ENCODE results near the gene GAB2. TPM values are rescaled to one million over a fixed set of nuclear protein-coding genes. Genes with fewer than 3 reads are reported as not detected.

Gene GAB2
- total and polyA plus RNA-seq, 2 of the 4 experiments (the other 2 are of a cell fraction) = 3.3 to 5.9 TPM

- Histone ChIP-seq H3K56ac (ENCODE audit: extremely low read depth, insufficient read depth, low read length) (no peak overlapping the region), H3K9me1 (ENCODE audit: insufficient read depth, low read length) (peaks cover 12% of the 10 kb centered on the region), H3K79me1 (ENCODE audit: low read depth in 1 of 2, low read length in 2 of 2) (peaks cover 13 to 45% of the 10 kb centered on the region in 2 experiments), H3K18ac (ENCODE audit: low read depth, low read length) (no peak overlapping the region), H3K23ac (ENCODE audit: low read depth, low read length) (no peak overlapping the region), H2BK15ac (ENCODE audit: low read depth, low read length) (no peak overlapping the region), H3K36me3 (ENCODE audit: control insufficient read depth, insufficient read depth, low read length) (no peaks in the 10 kb centered on the region), H2BK5ac (ENCODE audit: low read depth, low read length, poor library complexity, severe bottlenecking) (no peak overlapping the region), H2BK120ac (ENCODE audit: low read depth, low read length) (no peak overlapping the region), H4K20me1 (ENCODE audit: insufficient read depth, low read length) (peaks cover 9% of the 10 kb centered on the region; the same call in 1 of the 2 replicates), H3K14ac (replicated peaks; ENCODE audit: low read depth, low read length) (no peak overlapping the region), H3K27ac (ENCODE audit: insufficient read depth, low read length) (no peak overlapping the region), H2AFZ (replicated peaks; ENCODE audit: low read length, poor library complexity) (no peak overlapping the region), H3K27me3 (ENCODE audit: control insufficient read depth, insufficient read depth, low read length) (no peaks in the 10 kb centered on the region), H3K4ac (ENCODE audit: low read depth, low read length) (no peak overlapping the region; the same call in 1 of the 2 replicates), H3K9me3 (ENCODE audit: control insufficient read depth, insufficient read depth, low read length) (no peaks in the 10 kb centered on the region), H2AK5ac (ENCODE audit: low read depth, low read length) (no peak overlapping the region), H2AK9ac (replicated peaks; ENCODE audit: low read depth, low read length, poor library complexity) (no peak overlapping the region), H4K5ac (ENCODE audit: low read depth, low read length) (no peak overlapping the region), H3K4me3 (ENCODE audit: insufficient read depth, low read depth, low read length) (no peak overlapping the region), H3K4me2 (ENCODE audit: low read depth, low read length) (peak overlapping the region; percentile 15), H2BK20ac (ENCODE audit: low read depth, low read length) (no peak overlapping the region), H4K8ac (ENCODE audit: low read depth in 2 of 2, low read length in 2 of 2) (no peak overlapping the region), H3K9ac (ENCODE audit: low read depth, low read length) (no peak overlapping the region), H3K4me1 (ENCODE audit: control insufficient read depth, insufficient read depth, low read length) (peaks cover 16% of the 10 kb centered on the region), H4K91ac (ENCODE audit: insufficient read depth, low read depth, low read length) (no peak overlapping the region)
- TF ChIP-seq USF2 (IDR thresholded peaks at IDR 0.05; ENCODE audit: low read depth, low read length) = no peak
- TF ChIP-seq SMC3 (IDR thresholded peaks at IDR 0.05; ENCODE audit: low read depth, low read length) = no peak
- TF ChIP-seq RFX5 (IDR thresholded peaks at IDR 0.05; ENCODE audit: low read depth, low read length) = no peak
- no peak for TF ChIP-seq CTCF (conservative IDR thresholded peaks at IDR 0.05; ENCODE audit: low read depth, low read length)
- TF ChIP-seq BHLHE40 (IDR thresholded peaks at IDR 0.05; ENCODE audit: low read depth, low read length) = no peak
- TF ChIP-seq CHD1 (IDR thresholded peaks at IDR 0.05; ENCODE audit: low read depth, low read length) = no peak
- no peak for TF ChIP-seq MAFK (IDR thresholded peaks at IDR 0.05; ENCODE audit: low read depth, low read length)
- no peak for TF ChIP-seq MXI1 (IDR thresholded peaks at IDR 0.05; ENCODE audit: borderline replicate concordance, low read depth, low read length)
- TF ChIP-seq NFE2L2 (IDR thresholded peaks at IDR 0.05; ENCODE audit: low read depth, low read length) = no peak
- ATAC-seq (ENCODE audit: low read depth) = no peak
- DNase-seq = no peak
- CTCF ChIA-PET = interaction anchor here (0.7 kb wide), 1 partner anchor 8 kb away, joined by 3 read pairs; no protein-coding TSS in a partner anchor
- BruUV-seq (replicated peaks) = no TSS peak
- in situ Hi-C loops (cut with MboI; ENCODE audit: low sequenced_read_pairs) (no loop called here), intact Hi-C loops (cut with micrococcal nuclease) (loop anchor here (5.0 kb wide), 1 partner anchor 1022 kb away; no protein-coding TSS in a partner anchor), dilution Hi-C loops (cut with HindIII; ENCODE audit: low sequenced_read_pairs, unreplicated experiment) (no loop called here)
- no CpG with 5 or more reads among the region's 5 CpGs for WGBS, 2 experiments (ENCODE audit: extremely low coverage in 2 of 2, insufficient read length in 1 of 2)
- POLR2A ChIA-PET (ENCODE audit: unreplicated experiment) = no interaction called here
Measured at GRCh38 chr11:78314762-78315161, 102.9 kb downstream of the GAB2 start.

Data from IMR-90 (cell line).